Activated T-helper 17 cell treated with anti-CD3 and anti-CD28 coated beads, Interleukin-2, amount 50 U/mL, for 72 hours (primary cell): Measurements from ENCODE around the gene GRN. TPM values are rescaled to one million over a fixed set of nuclear protein-coding genes. Genes with fewer than 3 reads are reported as not detected.

ENCODE experiments used
- total RNA-seq, 2 donors: library from RNA; stranded (reverse); gene quantifications; one replicate each; pipeline ENCODE4 v1.2.3, GENCODE V29; 2022

The GRN gene
- total RNA-seq, 2 donors from 2014 or later = 48.5 to 54.5 TPM

Other genes with a start within 250 kb of the GRN start
- 10 to 100 TPM; 11.0 to 45.4 TPM for gene HDAC5, start 221.7 kb upstream of the GRN start, total RNA-seq
- 10 to 100 TPM; 17.9 to 23.2 TPM for gene HROB, start 203.4 kb upstream of the GRN start, total RNA-seq
- under 1 TPM; 0.22 to 0.58 TPM for gene ASB16, start 174.6 kb upstream of the GRN start, total RNA-seq
- gene TMUB2, start 158.3 kb upstream of the GRN start, total RNA-seq = 10 to 100 TPM; 26.6 to 39.6 TPM
- gene ATXN7L3, start 145.4 kb upstream of the GRN start, total RNA-seq = 10 to 100 TPM; 65.5 to 89.1 TPM
- 100 to 1,000 TPM in 1 of 2 donors, 10 to 100 TPM in 1; 94.2 to 135 TPM for gene UBTF, start 125.6 kb upstream of the GRN start, total RNA-seq
- gene SLC4A1, start 77.2 kb upstream of the GRN start, total RNA-seq = not detected
- under 1 TPM; 0.41 to 0.53 TPM for gene RUNDC3A, start 36.7 kb upstream of the GRN start, total RNA-seq
- 100 to 1,000 TPM in 1 of 2 donors, 10 to 100 TPM in 1; 60.3 to 114 TPM for gene SLC25A39, start 20.5 kb upstream of the GRN start, total RNA-seq
- under 1 TPM; 0.17 to 0.32 TPM for gene FAM171A2, start 18.6 kb downstream of the GRN start, total RNA-seq
- gene ITGA2B, start 44.3 kb downstream of the GRN start, total RNA-seq = 1 to 10 TPM; 2.2 to 3.7 TPM
- 10 to 100 TPM; 40.3 to 43.7 TPM for gene GPATCH8, start 158.1 kb downstream of the GRN start, total RNA-seq
- not detected for gene FZD2, start 212.2 kb downstream of the GRN start, total RNA-seq